ENCODE results near the gene YWHAG. TPM values are rescaled to one million over a fixed set of nuclear protein-coding genes. Genes with fewer than 3 reads are reported as not detected.
A peak's percentile ranks its signal among the peaks of the same experiment; 100 is the strongest.

Gene YWHAG
- total and polyA plus RNA-seq, 2 of the 13 experiments (the other 11 are each of a cell fraction or from before 2014, with no cell fraction given) = 36.9 to 67.5 TPM

GRCh38 chr7:76377186-76377918 is 18.6 kb upstream of the YWHAG start:
- H3K4me3 ChIP-seq (replicated peaks in 1 of 3; ENCODE audit: insufficient read depth in 1 of 3, low read depth in 2 of 3, low read length in 3 of 3) = peak overlapping the region in 2 of 3 experiments; percentile 28 to 44; a peak in 3 of 6 replicates
- no peak overlapping the region for H3K27ac ChIP-seq (ENCODE audit: extremely low read length, insufficient read depth, low read length)
- H3K36me3 ChIP-seq (replicated peaks in 1 of 2; ENCODE audit: control insufficient read depth in 1 of 2, insufficient read depth in 2 of 2, low read length in 2 of 2) = no peaks in the 10 kb centered on the region
- H3K9me3 ChIP-seq (ENCODE audit: low read length) = no peaks in the 10 kb centered on the region
- intact Hi-C loops (cut with micrococcal nuclease; ENCODE audit: unreplicated experiment) (no loop called here), in situ Hi-C loops (cut with HindIII; ENCODE audit: extremely low pct_ligation_motif_present, low pct_unique_long_range_greater_than_20kb) (no loop called here)
- 8% methylated on average over 9 of the region's 9 CpGs for WGBS (ENCODE audit: low lambda C conversion rate)
- TF ChIP-seq SIN3B (IDR thresholded peaks at IDR 0.05; ENCODE audit: low read length) (no peak), ZNF713 (CRISPR knock-in tag; IDR thresholded peaks at IDR 0.05) (no peak), TEAD3 (CRISPR knock-in tag; optimal IDR thresholded peaks at IDR 0.05; ENCODE audit: borderline replicate concordance) (peak; percentile 83), ETV5 (CRISPR knock-in tag; IDR thresholded peaks at IDR 0.05; ENCODE audit: borderline replicate concordance) (peak; percentile 50; the same call in 1 of the 2 replicates), HNF4A (CRISPR knock-in tag; IDR thresholded peaks at IDR 0.05) (peak; percentile 62), CBX5 (CRISPR knock-in tag; IDR thresholded peaks at IDR 0.05; ENCODE audit: borderline replicate concordance) (no peak), ZMYM2 (CRISPR knock-in tag; IDR thresholded peaks at IDR 0.05) (no peak), ETV6 (CRISPR knock-in tag; conservative IDR thresholded peaks at IDR 0.05) (no peak), HDAC6 (IDR thresholded peaks at IDR 0.05; ENCODE audit: low read depth, low read length) (no peak), CEBPB (IDR thresholded peaks at IDR 0.05; ENCODE audit: borderline replicate concordance, low read depth, low read length) (peak; percentile 24; the same call in 1 of the 2 replicates), TAF1 (CRISPR knock-in tag; IDR thresholded peaks at IDR 0.05) (0 out of 2 replicates have a peak, but pooled peaks have one; percentile 2), SIN3A (IDR thresholded peaks at IDR 0.05; ENCODE audit: borderline replicate concordance, low read depth, low read length) (no peak), E2F1 (CRISPR knock-in tag; IDR thresholded peaks at IDR 0.05) (no peak), HNF4G (IDR thresholded peaks at IDR 0.05; ENCODE audit: borderline replicate concordance, low read depth, low read length) (peak; percentile 27; the same call in 1 of the 2 replicates), HNF4G (CRISPR knock-in tag; IDR thresholded peaks at IDR 0.05; ENCODE audit: borderline replicate concordance, low read depth) (no peak), PCBP2 (optimal IDR thresholded peaks at IDR 0.05; ENCODE audit: low read depth, low read length, poor library complexity, severe bottlenecking) (no peak), CEBPG (CRISPR knock-in tag; IDR thresholded peaks at IDR 0.05) (0 out of 2 replicates have a peak, but pooled peaks have one; percentile 28), HMG20A (CRISPR knock-in tag; IDR thresholded peaks at IDR 0.05; ENCODE audit: borderline replicate concordance) (peak; percentile 19; the same call in 1 of the 2 replicates), TRIM24 (CRISPR knock-in tag; IDR thresholded peaks at IDR 0.05) (no peak)
- TF ChIP-seq, protein P1, sequence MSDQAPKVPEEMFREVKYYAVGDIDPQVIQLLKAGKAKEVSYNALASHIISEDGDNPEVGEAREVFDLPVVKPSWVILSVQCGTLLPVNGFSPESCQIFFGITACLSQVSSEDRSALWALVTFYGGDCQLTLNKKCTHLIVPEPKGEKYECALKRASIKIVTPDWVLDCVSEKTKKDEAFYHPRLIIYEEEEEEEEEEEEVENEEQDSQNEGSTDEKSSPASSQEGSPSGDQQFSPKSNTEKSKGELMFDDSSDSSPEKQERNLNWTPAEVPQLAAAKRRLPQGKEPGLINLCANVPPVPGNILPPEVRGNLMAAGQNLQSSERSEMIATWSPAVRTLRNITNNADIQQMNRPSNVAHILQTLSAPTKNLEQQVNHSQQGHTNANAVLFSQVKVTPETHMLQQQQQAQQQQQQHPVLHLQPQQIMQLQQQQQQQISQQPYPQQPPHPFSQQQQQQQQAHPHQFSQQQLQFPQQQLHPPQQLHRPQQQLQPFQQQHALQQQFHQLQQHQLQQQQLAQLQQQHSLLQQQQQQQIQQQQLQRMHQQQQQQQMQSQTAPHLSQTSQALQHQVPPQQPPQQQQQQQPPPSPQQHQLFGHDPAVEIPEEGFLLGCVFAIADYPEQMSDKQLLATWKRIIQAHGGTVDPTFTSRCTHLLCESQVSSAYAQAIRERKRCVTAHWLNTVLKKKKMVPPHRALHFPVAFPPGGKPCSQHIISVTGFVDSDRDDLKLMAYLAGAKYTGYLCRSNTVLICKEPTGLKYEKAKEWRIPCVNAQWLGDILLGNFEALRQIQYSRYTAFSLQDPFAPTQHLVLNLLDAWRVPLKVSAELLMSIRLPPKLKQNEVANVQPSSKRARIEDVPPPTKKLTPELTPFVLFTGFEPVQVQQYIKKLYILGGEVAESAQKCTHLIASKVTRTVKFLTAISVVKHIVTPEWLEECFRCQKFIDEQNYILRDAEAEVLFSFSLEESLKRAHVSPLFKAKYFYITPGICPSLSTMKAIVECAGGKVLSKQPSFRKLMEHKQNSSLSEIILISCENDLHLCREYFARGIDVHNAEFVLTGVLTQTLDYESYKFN (CRISPR knock-in tag; conservative IDR thresholded peaks at IDR 0.05) = 0 out of 2 replicates have a peak, but pooled peaks have one; percentile 18
- TF ChIP-seq, protein P2, sequence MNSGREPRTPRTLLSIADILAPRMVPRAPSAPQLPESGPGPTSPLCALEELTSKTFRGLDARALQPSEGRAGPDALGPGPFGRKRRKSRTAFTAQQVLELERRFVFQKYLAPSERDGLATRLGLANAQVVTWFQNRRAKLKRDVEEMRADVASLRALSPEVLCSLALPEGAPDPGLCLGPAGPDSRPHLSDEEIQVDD (CRISPR knock-in tag; IDR thresholded peaks at IDR 0.05; ENCODE audit: borderline replicate concordance) = no peak
- ChIA-PET POLR2A (interaction anchor here (0.5 to 1.4 kb wide), 3 partner anchors 13 to 467 kb away, joined by 3 to 7 read pairs (median 5); partner anchors contain the start of gene YWHAG), CTCF (ENCODE audit: low intra/inter-chr PET ratio, low total read pairs) (no interaction called here)
- H2AFZ ChIP-seq (ENCODE audit: low read length) = no peak overlapping the region
- peaks cover 68% of the 10 kb centered on the region for H3K4me1 ChIP-seq (ENCODE audit: insufficient read depth, low read length)
- peak; percentile 13; the same call in 2 of the 3 replicates for ATAC-seq
- peak; percentile 67 for DNase-seq (ENCODE audit: low spot score)
- FAIRE-seq = no peak
- no peaks in the 10 kb centered on the region for H4K20me1 ChIP-seq (ENCODE audit: insufficient read depth, low read length)
- H3K4me2 ChIP-seq (ENCODE audit: low read depth, low read length) = peak overlapping the region; percentile 69
- no TSS peak for BruUV-seq (replicated peaks)
- no peak overlapping the region for H3K9ac ChIP-seq (ENCODE audit: insufficient read depth, low read depth, low read length)
- no peaks in the 10 kb centered on the region for H3K79me2 ChIP-seq (ENCODE audit: insufficient read depth, low read length)
- H3K27me3 ChIP-seq (ENCODE audit: control insufficient read depth in 1 of 2, insufficient read depth in 2 of 2, low read length in 2 of 2) = peaks cover 2 to 4% of the 10 kb centered on the region in 2 experiments; a peak in 1 of 5 replicates
